PFSK-1 (cell line): Measurements from ENCODE around the gene ESPNL.

Experiments used
- FOXP2 ChIP-seq: optimal IDR thresholded peaks from 2 replicates; pipeline ENCODE3; 2011; ENCODE audit warnings: borderline replicate concordance, control low read depth, inconsistent platforms; ENCODE audit not compliant: insufficient read depth; ENCODE audit errors: extremely low read length, extremely low read depth
- POLR2AphosphoS5 ChIP-seq: IDR thresholded peaks from 2 replicates; pipeline ENCODE4 v1.6.1; 2012; ENCODE audit warnings: low read depth, mild to moderate bottlenecking, control low read depth, low read length, moderate library complexity
- REST ChIP-seq, 2 experiments: IDR thresholded peaks; 2 replicates each; pipeline versions ENCODE4 v1.6.1 to v1.8.0; 2011 to 2012; ENCODE audit warnings: low read depth in 2 of 2, low read length in 2 of 2, control low read depth in 1 of 2, inconsistent platforms in 1 of 2, mild to moderate bottlenecking in 1 of 2, moderate library complexity in 1 of 2; ENCODE audit not compliant: insufficient read depth in 1 of 2
- SIN3A ChIP-seq: IDR thresholded peaks from 2 replicates; pipeline ENCODE4 v1.6.1; 2012; ENCODE audit warnings: mild to moderate bottlenecking, low read length, moderate library complexity, borderline replicate concordance; ENCODE audit not compliant: insufficient read depth
- TAF1 ChIP-seq: IDR thresholded peaks from 2 replicates; pipeline ENCODE4 v1.6.1; 2012; ENCODE audit warnings: low read length, control low read depth, borderline replicate concordance; ENCODE audit not compliant: insufficient read depth

The ESPNL gene

DNA sequence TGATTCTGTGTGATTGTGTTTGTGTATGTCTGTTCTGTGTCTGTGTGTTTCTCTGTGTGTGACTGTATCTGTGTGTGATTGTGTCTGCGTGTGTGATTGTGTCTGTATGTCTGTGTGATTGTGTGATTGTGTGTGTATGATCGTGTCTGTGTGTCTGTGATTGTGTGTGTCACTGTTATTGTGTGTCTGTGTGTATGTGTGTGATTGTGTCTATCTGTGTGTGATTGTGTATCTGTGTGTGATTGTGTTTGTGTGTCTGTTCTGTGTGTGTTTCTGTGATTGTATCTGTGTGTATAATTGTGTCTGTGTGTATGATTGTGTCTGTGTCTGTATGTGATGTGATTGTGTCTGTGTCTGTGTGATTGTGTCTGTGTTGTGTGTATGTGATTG is 26.6 kb downstream of the ESPNL start:
- TF ChIP-seq POLR2AphosphoS5, result no peak
- TF ChIP-seq TAF1, result no peak
- TF ChIP-seq SIN3A, result no peak
- no peak for TF ChIP-seq REST (IDR thresholded peaks at IDR 0.05; ENCODE audit: insufficient read depth in 1 of 2, low read depth in 2 of 2, low read length in 2 of 2)
- TF ChIP-seq FOXP2, result no peak

DNA sequence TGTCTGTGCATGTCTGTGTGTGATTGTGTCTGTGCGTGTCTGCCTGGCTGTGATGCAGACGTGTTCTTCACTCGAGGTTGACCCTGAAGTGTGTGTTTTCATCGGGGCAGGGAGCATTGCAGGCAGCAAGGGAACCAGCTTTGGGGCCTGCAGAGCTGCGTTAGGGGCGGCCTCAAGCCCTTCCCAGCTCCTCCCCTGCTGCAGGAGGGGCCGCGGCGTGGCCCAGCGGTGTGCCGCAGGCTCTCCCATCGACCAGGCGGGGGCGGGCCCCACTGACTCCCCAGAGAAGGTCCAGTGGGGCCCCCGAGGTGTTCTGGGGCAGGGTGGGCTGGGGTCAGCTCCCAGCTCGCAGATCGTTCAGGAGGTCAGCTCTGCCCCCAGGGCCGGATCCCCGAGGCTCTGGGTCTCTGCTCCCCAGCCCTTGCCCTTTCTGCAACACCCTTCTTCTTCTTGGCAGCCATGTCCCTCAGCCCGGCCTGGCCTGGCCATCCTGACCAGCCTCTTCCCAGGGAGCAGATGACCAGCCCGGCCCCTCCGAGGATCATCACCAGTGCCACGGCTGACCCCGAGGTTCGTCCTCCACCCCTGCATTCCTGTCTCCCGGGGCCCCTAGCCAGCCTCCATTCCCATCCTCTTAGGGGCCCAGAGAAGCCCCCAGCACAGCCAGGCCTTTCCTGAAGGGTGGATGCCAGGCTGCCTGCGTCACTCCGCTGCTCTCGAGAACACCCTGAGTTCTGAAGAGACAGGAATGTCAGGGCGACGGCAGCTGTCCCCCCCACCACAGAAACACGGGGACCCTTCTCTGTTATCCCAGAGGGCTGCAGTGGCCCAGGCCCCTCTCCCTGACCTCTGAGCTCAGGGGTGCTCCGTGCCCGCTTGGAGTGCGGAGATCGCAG is 27.3 kb downstream of the ESPNL start:
- no peak for TF ChIP-seq FOXP2
- TF ChIP-seq TAF1, result no peak
- no peak for TF ChIP-seq POLR2AphosphoS5
- no peak for TF ChIP-seq REST (IDR thresholded peaks at IDR 0.05; ENCODE audit: insufficient read depth in 1 of 2, low read depth in 2 of 2, low read length in 2 of 2)
- no peak for TF ChIP-seq SIN3A

DNA sequence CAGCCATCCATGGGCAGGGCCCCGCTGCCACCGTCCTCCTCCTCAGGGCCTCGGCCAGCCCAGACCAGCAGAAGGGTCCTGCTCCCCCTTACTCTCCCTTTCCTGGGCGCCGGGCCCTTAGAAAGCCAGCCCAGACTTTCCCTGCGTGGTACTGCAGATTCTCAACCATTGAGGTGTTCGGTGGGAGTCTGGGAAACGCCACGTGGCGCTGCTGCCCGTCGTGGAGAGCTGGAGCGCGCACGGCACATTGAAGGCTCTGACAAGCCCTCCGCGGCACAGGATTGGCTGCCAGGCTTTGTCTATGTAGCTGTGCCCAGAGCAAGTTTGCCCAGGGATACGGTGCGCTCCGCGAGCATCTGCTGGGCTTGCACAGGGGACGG is 27.9 kb downstream of the ESPNL start:
- no peak for TF ChIP-seq REST (IDR thresholded peaks at IDR 0.05; ENCODE audit: insufficient read depth in 1 of 2, low read depth in 2 of 2, low read length in 2 of 2)
- TF ChIP-seq SIN3A, result no peak
- TF ChIP-seq TAF1, result no peak
- TF ChIP-seq POLR2AphosphoS5, result no peak
- no peak for TF ChIP-seq FOXP2

- TF ChIP-seq TAF1 (no peak), POLR2AphosphoS5 (no peak), REST (IDR thresholded peaks at IDR 0.05; ENCODE audit: insufficient read depth in 1 of 2, low read depth in 2 of 2, low read length in 2 of 2) (no peak), FOXP2 (no peak), SIN3A (no peak)
Observed at GRCh38 chr2:238128534-238129001, 28.4 kb downstream of the ESPNL start.

DNA sequence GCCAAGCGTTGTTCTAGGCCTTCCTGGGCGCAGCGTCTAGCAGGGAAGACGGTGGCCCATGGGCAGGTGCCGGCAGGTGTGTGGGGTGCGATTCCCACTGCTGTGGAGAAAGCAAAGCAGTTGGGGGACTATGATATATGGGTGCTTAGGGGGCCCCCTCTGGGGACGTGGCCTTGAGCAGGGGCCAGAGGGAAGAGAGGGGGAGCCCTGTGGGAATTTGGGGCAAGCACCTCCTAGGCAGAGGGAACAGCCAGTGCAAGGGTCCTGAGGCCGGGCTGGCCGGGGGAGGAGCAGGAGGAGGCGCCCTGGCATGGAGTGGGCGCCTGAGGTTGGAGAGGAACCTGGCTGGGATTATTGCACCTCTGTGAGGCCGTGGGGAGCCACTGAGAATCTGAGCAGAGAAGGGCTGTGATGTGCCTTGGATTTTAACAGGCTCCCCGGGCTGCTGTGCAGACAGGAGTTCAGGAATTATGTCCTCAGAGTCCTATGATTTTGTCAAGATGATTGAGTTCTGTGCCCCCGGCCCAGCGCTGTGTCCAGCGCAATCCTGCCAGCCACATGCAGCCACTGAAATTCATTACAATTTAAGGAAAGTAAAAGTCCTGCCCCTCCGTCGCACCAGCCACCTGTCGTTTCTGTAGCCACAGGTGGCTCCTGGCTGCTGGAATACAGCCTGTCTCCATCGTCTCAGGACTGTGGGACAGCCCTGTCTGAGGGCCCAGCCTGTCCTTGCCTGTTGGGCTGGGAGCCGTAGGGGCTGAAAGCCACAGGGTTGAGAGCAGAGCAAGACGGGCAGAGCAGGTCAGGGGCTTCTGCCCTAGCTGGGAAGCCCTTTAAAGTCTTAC is 29.2 kb downstream of the ESPNL start:
- TF ChIP-seq FOXP2, result no peak
